Right renal cortex interstitium (tissue), 3 donors: ENCODE measurements around the gene NRG3. TPM values are rescaled to one million over a fixed set of nuclear protein-coding genes. Genes with fewer than 3 reads are reported as not detected.

ENCODE experiments used
- DNase-seq, 3 donors: peaks; one replicate each; pipeline ENCODE4 v3.0.0-alpha.2; 2013; ENCODE audit warnings: low read depth in 3 of 3, low spot score in 2 of 3
- polyA plus RNA-seq, 3 donors: library from polyadenylated mRNA; unstranded; fragments of 120-200 nt; gene quantifications; one replicate each; pipeline ENCODE4 v1.2.1, GENCODE V29; 2013; ENCODE audit not compliant: insufficient read length in 3 of 3

Gene NRG3
- polyA plus RNA-seq, 3 donors, result 12.6 to 15.6 (median 15.0) TPM

- no peak for DNase-seq
These were observed 875.5 kb downstream of the NRG3 start for GRCh38 chr10:82750538-82750937.

DNA sequence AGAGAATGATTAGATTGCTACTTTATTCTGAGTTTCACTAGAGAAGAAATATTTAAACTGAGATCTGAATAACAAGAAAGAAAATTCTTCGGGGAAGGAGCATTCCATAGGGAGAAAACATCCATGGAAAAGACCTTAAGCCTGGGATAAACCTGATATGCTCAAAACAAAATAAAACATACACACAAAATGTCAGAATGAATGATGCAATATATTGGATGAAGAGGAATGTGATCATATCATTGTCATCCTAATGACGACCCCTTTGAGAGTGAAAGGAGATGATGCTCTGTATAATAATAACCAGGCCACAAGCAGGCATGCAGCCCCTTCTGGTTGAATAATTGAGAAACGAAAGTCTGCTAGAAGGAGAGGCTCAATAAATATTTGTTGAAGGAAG is 882.4 kb downstream of the NRG3 start:
- no peak for DNase-seq

- no peak for DNase-seq
These were observed 882.9 kb downstream of the NRG3 start for GRCh38 chr10:82757901-82758300.

DNA sequence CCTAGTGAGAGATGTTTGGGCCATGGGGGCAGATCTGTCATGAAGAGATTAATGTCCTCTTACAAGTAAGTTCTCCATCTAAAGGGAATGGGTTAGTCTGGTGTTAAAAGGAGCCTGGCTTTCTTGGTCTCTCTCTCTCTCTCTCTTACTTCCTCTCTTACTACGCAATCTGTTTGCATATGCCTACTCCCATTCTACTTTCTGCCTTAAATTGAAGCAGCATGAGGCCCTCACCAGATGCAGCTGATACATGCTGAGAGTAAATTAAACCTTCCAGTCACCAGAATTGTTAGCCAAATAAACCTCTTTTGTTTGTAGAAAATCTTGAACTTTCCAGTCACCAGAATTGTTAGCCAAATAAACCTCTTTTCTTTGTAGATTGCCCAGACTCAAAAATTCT is 884.1 kb downstream of the NRG3 start:
- DNase-seq, result no peak

DNA sequence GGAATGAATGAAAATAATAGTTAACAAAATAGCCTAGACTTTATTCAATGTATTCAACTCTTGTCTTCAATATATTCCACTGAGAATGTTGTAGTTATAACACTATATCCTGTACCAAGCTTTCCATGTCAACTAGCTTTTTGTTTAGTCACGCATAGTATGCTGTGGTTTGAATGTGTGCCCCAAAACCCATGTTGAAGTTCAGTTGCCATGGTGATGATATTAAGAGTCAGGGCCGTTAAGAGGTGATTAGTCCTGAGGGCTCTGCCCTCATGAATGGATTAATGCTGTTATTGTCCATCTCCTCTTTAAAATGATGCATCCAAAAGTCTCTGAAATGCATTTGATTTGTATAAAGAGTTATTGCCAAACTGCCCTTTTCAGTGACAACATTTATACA is 887.6 kb downstream of the NRG3 start:
- no peak for DNase-seq

- no peak for DNase-seq
These were observed 893.0 kb downstream of the NRG3 start for GRCh38 chr10:82768040-82768439.

DNA sequence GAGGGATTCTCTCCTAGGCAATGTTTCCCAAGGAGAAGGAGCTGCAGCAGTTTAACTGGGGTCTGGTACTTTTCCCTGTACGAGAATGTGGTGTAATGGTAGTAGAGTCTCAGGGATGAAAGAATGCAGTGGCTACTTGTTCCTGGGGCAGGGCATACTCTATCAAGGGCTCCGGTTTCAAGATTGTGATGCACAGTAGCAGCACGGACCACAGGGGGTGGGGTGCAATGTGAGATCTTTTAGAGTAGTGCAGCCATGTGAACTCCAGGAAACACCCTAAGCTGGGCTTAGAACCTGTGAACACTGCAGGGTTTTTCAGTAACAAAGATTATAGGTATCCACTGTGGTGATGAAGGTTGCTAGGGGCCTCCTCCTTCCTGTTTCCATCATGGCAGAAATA is 903.9 kb downstream of the NRG3 start:
- no peak for DNase-seq

DNA sequence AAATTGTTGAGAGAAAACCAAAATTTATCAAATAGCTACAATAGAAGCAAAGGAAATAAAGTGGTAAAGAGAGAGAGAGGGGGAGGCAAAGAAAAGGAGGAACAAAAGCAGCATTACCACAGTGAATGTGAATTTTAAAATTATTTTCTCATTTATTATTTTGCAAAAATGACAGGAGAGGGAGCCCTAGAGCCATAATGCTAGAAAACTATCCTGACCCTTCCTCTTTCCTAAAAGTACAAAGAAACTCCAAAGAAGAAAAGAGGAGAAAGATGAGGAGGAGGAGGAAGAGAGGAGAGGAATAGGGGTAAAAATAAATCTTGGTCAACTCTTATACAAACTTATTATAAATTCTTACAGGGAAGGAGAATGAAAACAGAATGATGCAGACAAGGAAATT is 921.5 kb downstream of the NRG3 start:
- DNase-seq, result no peak

DNA sequence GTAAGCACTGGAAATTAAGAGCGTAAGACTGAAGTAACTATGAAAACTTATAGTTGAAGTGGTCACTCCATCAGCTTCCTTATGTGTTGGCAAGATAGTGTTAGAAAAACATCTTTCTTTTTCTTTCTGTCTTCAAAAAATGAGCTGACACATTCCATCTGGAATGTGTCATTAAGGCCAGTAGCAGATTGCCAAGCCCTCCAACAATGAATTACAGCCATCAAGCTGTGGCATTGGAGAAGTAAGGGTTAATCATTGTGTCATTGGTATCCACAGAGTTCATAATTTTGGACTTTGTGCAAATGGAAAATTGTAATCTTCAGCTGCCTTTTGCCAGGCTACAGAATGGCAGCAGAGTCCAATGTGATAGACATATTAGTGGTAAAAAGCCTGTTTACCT is 926.3 kb downstream of the NRG3 start:
- no peak for DNase-seq

DNA sequence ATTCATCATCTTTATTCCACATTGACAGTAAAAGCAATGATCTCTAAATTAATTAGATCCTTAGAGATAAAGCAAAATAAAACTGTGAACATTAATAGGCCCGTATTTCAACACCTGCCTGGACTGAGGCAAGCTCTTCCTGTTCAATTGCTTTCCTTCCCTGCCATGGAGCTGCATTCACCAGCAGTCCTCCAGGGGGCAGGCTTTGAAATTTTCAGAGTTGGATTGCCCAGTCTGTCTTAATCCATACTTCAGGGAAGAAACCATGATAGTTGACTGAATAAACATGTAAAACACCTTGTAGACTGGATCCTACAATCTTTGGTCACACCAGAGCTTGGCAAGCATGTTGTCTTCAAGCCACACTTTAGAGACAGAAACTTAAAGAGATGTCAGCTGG is 936.6 kb downstream of the NRG3 start:
- no peak for DNase-seq

DNA sequence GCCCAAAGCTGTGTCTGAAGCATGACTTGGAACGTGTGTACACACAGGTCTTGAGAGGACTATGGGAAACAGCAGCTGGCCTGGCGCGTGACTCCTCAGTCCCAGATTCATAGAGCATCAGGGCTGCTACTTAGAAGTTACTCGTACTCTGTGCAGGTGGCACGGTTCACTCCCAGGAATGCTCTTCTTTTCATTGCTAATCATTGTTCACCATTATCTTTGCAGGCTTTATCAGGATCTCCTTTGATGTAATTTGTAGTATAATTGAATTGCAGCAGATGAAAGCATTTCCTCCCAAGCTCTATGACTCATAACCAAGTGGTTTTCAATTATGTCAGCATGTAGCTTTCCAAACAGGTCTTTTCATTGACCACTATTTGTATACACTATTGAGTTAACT is 938.9 kb downstream of the NRG3 start:
- DNase-seq, result no peak

DNA sequence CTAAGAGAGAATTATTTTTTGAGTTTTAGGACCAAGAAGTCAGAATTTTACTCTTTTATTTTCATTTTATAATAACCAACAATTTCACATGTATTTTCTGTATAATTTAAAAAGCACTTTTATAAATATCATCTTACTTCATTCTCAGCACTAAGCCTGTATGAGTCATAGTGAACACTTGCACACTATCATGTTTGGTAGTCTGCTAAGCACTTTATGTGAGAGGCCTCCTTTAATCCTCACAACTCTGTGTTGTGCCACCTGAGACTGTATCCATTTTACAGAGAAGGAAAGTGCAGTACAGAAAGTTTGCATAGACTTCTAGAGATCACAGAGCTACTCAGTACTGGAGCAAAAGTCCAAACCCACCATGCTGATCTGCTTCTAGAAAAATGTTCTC is 939.6 kb downstream of the NRG3 start:
- no peak for DNase-seq

- DNase-seq, result no peak
These were observed 940.7 kb downstream of the NRG3 start for GRCh38 chr10:82815680-82816079.

DNA sequence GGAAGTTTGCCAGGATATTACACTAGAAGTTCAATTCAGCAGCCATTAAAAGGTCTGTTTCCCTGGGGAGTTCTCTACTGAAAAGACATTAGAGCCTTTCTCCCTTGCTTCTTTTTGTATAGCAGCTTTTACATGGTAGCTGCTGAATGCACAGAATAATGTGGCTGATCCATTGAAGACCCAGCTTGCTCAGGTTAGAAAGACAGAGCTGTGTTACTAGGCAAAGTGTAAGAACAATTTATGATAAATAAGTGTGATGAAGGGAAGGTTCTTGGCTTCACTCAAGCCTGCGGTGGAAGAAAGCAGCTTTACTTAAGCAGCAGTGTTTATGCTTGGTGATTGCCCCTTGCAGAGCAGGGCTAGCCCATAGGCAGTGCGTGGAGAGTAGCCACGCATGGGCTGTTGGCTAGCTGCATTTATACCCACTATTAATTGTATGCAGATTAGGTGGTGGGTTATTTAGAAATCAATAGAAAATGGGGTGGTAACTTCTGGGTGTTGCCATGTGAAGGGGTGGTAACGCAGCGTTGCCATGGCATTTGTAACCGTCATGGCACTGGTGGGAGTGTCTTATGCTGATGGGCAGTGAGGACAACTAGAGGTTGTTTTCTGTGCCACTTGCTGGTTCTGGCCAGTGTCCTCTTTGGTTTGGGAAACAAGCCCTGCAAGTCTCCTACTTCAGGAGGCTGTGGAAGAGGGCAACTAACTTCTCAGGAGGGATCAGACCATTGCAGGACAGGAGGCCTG is 942.9 kb downstream of the NRG3 start:
- DNase-seq, result no peak

GRCh38 chr10:82821043-82821442 is 946.0 kb downstream of the NRG3 start:
- DNase-seq, result no peak

DNA sequence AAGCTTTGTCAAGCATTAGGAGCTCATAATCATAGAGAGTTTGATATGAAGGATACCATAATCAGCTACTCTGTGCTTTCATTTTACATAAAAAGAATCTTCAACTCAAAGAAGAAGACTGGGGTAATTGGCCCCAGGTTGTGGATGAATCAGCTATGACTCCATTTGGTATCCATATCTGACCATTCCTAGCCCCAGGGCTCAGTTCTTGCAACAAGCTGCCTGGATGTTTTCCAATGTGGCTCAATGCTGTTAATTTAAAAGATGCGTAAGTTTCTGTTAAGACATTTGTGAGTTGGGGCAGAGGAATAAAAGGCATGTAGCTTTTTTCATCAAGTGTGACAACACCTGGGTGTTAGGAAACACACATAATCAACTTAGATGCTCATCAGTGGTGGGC is 951.1 kb downstream of the NRG3 start:
- no peak for DNase-seq

DNA sequence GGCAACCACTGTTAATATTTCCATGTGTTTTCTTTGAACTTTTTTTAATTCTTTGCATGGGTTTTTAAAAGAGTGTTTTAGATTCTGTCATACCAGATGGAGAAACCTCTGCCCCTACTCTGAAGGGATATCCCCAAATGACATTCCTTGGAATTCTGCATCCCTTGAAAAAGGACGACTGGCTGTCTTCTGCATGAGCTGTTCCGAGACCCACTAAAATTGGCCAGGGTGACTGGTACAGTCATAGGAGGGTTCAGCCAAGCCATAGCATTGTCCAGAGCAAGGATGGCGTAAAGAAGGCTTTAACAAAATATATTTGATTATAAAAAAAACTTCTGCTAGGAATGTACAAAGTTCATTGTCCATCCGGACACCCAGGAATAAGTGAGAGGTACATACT is 952.9 kb downstream of the NRG3 start:
- no peak for DNase-seq

DNA sequence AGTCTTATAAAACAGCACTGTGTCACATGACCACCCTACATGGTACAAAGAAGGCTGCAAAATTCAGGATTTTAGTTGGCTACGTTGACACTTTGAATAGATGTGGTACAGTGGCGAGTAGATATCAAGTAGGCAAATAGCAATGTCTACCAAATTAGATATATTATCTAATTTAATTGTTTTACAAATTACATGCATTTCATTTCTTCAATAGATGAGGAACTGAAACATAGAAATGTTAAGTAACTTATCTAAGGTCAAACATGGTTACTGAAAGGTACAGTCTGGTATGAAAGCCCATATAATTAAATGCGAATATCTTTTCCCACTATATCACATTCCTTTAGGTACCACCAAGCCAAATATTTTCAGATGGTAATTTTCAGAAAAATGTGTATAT is 972.2 kb downstream of the NRG3 start:
- no peak for DNase-seq

DNA sequence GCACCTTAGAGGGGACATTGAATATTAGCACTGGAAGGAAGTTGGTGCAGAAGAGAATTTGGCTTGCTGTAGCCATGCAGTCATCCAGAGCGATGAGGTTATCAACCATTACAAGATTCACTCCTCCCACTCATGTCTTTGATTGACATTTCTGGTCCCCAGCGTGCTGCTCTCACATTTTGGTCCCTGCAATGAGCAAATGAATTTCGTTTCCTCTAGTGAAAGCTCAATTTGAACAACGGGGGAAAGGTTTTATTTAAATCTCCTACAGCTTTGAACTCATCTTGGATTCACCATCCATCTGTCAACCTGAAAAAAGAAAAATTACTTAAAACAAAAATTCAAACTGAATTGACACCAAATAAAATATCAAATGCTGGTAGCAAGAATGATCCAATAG is 975.2 kb downstream of the NRG3 start:
- DNase-seq, result no peak

DNA sequence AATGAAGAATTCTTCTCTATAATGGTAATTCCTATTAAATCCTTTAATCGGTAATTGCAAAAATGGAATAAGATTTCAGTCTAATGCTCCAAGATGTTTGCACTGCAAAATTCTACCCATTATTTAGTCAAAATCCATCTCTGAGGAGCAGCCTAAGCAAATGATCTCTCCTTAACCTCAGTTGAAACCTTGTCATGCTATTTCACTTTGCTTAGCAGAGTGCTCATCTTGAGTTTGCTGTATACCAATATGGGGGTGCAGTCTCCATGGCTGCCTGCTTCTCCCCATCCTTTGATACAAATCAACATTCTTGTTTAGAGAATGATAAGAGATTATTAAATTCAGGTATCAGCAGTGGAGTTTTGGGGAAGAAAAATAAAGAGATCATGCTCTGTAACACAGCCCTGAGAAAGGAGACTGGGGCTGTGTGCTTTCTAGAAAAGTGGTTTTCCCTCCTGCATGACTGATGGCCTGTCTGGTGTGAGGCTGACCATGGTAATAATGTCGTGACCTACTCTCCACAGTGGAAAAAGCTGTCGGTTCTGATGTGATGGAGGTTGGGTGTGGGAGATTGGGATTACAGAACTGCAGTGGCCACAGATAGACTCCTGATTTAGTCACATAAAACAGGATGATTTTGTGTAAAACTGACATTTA is 982.1 kb downstream of the NRG3 start:
- DNase-seq, result no peak

DNA sequence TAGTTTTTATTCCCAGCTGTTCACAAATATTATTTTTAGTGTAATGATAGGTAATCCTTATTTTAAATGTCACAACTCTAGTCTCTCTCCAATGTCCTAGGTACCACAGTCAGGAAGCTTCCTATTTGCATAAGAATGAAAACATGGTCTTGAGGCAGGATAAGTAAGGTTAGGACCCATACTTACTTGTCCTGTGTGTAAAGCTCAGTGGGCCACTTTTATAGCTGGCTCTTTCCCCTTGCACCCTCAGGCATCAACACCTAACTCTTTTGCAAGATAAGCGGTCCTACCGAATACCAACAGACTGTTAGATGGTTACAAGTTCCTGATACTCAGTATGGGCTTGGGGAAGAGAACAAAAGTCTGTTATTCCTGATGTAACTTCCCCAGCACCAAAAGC is 986.9 kb downstream of the NRG3 start:
- no peak for DNase-seq

DNA sequence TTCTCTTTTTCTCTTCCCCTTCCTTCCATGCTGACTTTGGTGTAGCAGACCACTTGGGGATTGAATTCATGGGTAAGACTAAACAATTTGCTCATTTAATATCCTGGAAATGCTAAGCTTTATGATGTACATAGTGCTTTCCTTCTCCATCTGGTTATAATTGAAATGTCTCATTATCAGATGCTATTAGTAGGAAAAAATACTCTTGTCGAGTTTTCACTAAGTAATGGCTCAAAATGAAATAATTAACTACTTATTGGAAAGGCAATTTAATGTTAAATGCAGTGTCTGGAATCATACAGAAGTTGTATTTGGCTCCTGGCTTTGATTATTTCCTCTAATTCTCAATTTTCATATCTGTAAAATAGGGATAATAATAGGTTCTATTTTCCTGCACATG is 990.4 kb downstream of the NRG3 start:
- DNase-seq, result no peak
